Stimulated activated naive CD8-positive, alpha-beta T cell treated with anti-CD3 and anti-CD28 coated beads, Interleukin-15, Interleukin-2, amounts not matched to agents 100 ng/mL and 50 ng/mL, for 24 hours (primary cell): ENCODE data around the gene SPATA25.
"Not testable (repeated sequence)": the region's sequence is repeated elsewhere in the genome, so short reads cannot be mapped to it uniquely, and the experiment has no call there.

ENCODE experiments used
- H3K27ac Mint-ChIP-seq: one replicate; pipeline ENCODE4 v1.8.0; 2021; ENCODE audit warnings: mild to moderate bottlenecking, mixed read lengths
- H3K27me3 Mint-ChIP-seq: one replicate; pipeline ENCODE4 v1.8.0; 2021; ENCODE audit warnings: mixed read lengths
- H3K36me3 Mint-ChIP-seq: one replicate; pipeline ENCODE4 v1.8.0; 2021; ENCODE audit warnings: low read depth, mixed read lengths
- H3K4me1 Mint-ChIP-seq: one replicate; pipeline ENCODE4 v1.8.0; 2021; ENCODE audit warnings: low read depth, mixed read lengths
- H3K4me3 Mint-ChIP-seq: one replicate; pipeline ENCODE4 v1.8.0; 2021; ENCODE audit warnings: mild to moderate bottlenecking, mixed read lengths
- H3K9me3 Mint-ChIP-seq: one replicate; pipeline ENCODE4 v1.8.0; 2021; ENCODE audit warnings: mixed read lengths

The SPATA25 gene

GRCh38 chr20:45907219-45907948 lies 20.0 kb upstream of the SPATA25 start:
- H3K4me3 Mint-ChIP-seq = no peak overlapping the region
- no peaks in the 10 kb centered on the region for H3K36me3 Mint-ChIP-seq
- no peaks in the 10 kb centered on the region for H3K27me3 Mint-ChIP-seq
- no peaks in the 10 kb centered on the region for H3K9me3 Mint-ChIP-seq
- H3K4me1 Mint-ChIP-seq = peaks cover 25% of the 10 kb centered on the region
- H3K27ac Mint-ChIP-seq = no peak overlapping the region

- Mint-ChIP-seq H3K4me3 (no peak overlapping the region), H3K27me3 (no peaks in the 10 kb centered on the region), H3K4me1 (peaks cover 10% of the 10 kb centered on the region), H3K27ac (no peak overlapping the region), H3K36me3 (no peaks in the 10 kb centered on the region), H3K9me3 (no peaks in the 10 kb centered on the region)
Observed at GRCh38 chr20:45905505-45906079, 18.2 kb upstream of the SPATA25 start.

GRCh38 chr20:45904583-45905504 lies 17.4 kb upstream of the SPATA25 start:
- Mint-ChIP-seq H3K36me3 (no peaks in the 10 kb centered on the region), H3K9me3 (no peaks in the 10 kb centered on the region), H3K4me1 (peaks cover 2% of the 10 kb centered on the region), H3K27me3 (no peaks in the 10 kb centered on the region), H3K27ac (no peak overlapping the region), H3K4me3 (no peak overlapping the region)

GRCh38 chr20:45902199-45902701 lies 14.8 kb upstream of the SPATA25 start:
- Mint-ChIP-seq H3K27me3 (no peaks in the 10 kb centered on the region), H3K4me1 (no peaks in the 10 kb centered on the region), H3K36me3 (peaks cover 9% of the 10 kb centered on the region), H3K9me3 (no peaks in the 10 kb centered on the region), H3K27ac (no peak overlapping the region), H3K4me3 (no peak overlapping the region)

GRCh38 chr20:45901332-45901731 lies 13.9 kb upstream of the SPATA25 start:
- H3K36me3 Mint-ChIP-seq = peaks cover 14% of the 10 kb centered on the region
- not testable (repeated sequence) for H3K27me3 Mint-ChIP-seq, H3K4me1 Mint-ChIP-seq, H3K4me3 Mint-ChIP-seq, H3K9me3 Mint-ChIP-seq, H3K27ac Mint-ChIP-seq

GRCh38 chr20:45899046-45899835 lies 11.8 kb upstream of the SPATA25 start:
- Mint-ChIP-seq H3K36me3 (peaks cover 15% of the 10 kb centered on the region), H3K4me3 (no peak overlapping the region), H3K27ac (no peak overlapping the region), H3K4me1 (peaks cover 4% of the 10 kb centered on the region), H3K27me3 (no peaks in the 10 kb centered on the region), H3K9me3 (no peaks in the 10 kb centered on the region)

- H3K36me3 Mint-ChIP-seq = peaks cover 22% of the 10 kb centered on the region
- H3K9me3 Mint-ChIP-seq = no peaks in the 10 kb centered on the region
- H3K4me3 Mint-ChIP-seq = no peak overlapping the region
- no peaks in the 10 kb centered on the region for H3K27me3 Mint-ChIP-seq
- peaks cover 11% of the 10 kb centered on the region for H3K4me1 Mint-ChIP-seq
- H3K27ac Mint-ChIP-seq = no peak overlapping the region
Observed at GRCh38 chr20:45898285-45898684, 10.9 kb upstream of the SPATA25 start.

- Mint-ChIP-seq H3K9me3 (no peaks in the 10 kb centered on the region), H3K36me3 (peaks cover 22% of the 10 kb centered on the region), H3K4me3 (no peak overlapping the region), H3K4me1 (peaks cover 17% of the 10 kb centered on the region), H3K27ac (no peak overlapping the region), H3K27me3 (no peaks in the 10 kb centered on the region)
Observed at GRCh38 chr20:45897692-45898091, 10.3 kb upstream of the SPATA25 start.

GRCh38 chr20:45897289-45897688 lies 9.9 kb upstream of the SPATA25 start:
- Mint-ChIP-seq H3K36me3 (peaks cover 22% of the 10 kb centered on the region), H3K27me3 (no peaks in the 10 kb centered on the region), H3K4me3 (no peak overlapping the region), H3K27ac (no peak overlapping the region), H3K9me3 (no peaks in the 10 kb centered on the region), H3K4me1 (peaks cover 21% of the 10 kb centered on the region)

GRCh38 chr20:45896641-45897161 lies 9.3 kb upstream of the SPATA25 start:
- no peak overlapping the region for H3K4me3 Mint-ChIP-seq
- H3K27me3 Mint-ChIP-seq = no peaks in the 10 kb centered on the region
- no peak overlapping the region for H3K27ac Mint-ChIP-seq
- H3K4me1 Mint-ChIP-seq = peaks cover 26% of the 10 kb centered on the region
- H3K36me3 Mint-ChIP-seq = peaks cover 22% of the 10 kb centered on the region
- no peaks in the 10 kb centered on the region for H3K9me3 Mint-ChIP-seq

- Mint-ChIP-seq H3K27ac (no peak overlapping the region), H3K4me1 (peaks cover 32% of the 10 kb centered on the region), H3K27me3 (no peaks in the 10 kb centered on the region), H3K4me3 (no peak overlapping the region), H3K36me3 (peaks cover 22% of the 10 kb centered on the region), H3K9me3 (no peaks in the 10 kb centered on the region)
Observed at GRCh38 chr20:45894797-45895196, 7.4 kb upstream of the SPATA25 start.

- H3K4me3 Mint-ChIP-seq = peak overlapping the region; percentile 28
- H3K27ac Mint-ChIP-seq = peak overlapping the region; percentile 5
- H3K36me3 Mint-ChIP-seq = peaks cover 18% of the 10 kb centered on the region
- peaks cover 36% of the 10 kb centered on the region for H3K4me1 Mint-ChIP-seq
- H3K9me3 Mint-ChIP-seq = no peaks in the 10 kb centered on the region
- H3K27me3 Mint-ChIP-seq = no peaks in the 10 kb centered on the region
Observed at GRCh38 chr20:45893831-45894230, 6.4 kb upstream of the SPATA25 start.

GRCh38 chr20:45892828-45893500 lies 5.5 kb upstream of the SPATA25 start:
- Mint-ChIP-seq H3K27me3 (no peaks in the 10 kb centered on the region), H3K4me1 (peaks cover 36% of the 10 kb centered on the region), H3K36me3 (peaks cover 14% of the 10 kb centered on the region), H3K9me3 (no peaks in the 10 kb centered on the region), H3K27ac (peak overlapping the region; percentile 79), H3K4me3 (peak overlapping the region; percentile 89)
